Peyer's patch (tissue), 4 donors: ENCODE results near the gene TRIM77.
"Not testable (repeated sequence)": the region's sequence is repeated elsewhere in the genome, so short reads cannot be mapped to it uniquely, and the experiment has no call there.

ENCODE experiments used
- CTCF ChIP-seq, 6 experiments: fragments of 450-650 bp in 4 of 6; fragments of 200-600 bp in 2 of 6; sonication (generic) in 1 of 6; IDR thresholded peaks; one replicate each; pipeline ENCODE4 v1.5.1; 2017 to 2019; ENCODE audit warnings: antibody characterized with exemption in 6 of 6, mild to moderate bottlenecking in 3 of 6, moderate library complexity in 1 of 6
- POLR2A ChIP-seq, 2 donors: fragments of 450-650 bp; IDR thresholded peaks; one replicate each; pipeline ENCODE4 v1.5.1; 2017; ENCODE audit warnings: antibody characterized with exemption in 2 of 2, mild to moderate bottlenecking in 2 of 2, moderate library complexity in 2 of 2

DNA sequence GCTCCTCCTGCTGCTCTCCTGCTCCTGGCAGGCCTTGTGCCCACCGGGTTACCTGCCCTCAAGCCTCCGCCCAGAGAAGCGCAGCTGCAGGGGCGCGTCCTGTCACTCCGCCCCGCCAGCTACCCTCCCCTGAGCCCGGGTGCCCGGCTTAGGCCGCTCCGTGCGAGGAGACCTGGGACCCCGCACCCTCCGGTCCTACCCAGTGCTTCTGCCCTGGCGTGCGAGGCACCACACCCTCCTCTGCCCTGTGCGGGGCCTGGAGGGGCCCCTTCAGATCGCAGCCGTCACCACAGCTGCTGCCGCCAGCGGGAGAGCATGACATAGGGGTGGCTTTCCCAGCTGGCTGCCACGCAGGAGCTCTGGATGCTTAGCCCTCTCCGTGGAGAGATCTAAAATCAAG is 20.1 kb downstream of the TRIM77 start:
- not testable (repeated sequence) for TF ChIP-seq CTCF, POLR2A (IDR thresholded peaks at IDR 0.05)
